A673 (cell line): ENCODE results near the gene ZBTB8OS.

Experiments used
- CTCF ChIP-seq: fragments of 300-800, 200-600 bp; sonication (generic); conservative IDR thresholded peaks from 2 replicates; pipeline ENCODE4 v1.5.1; 2017; ENCODE audit warnings: low read depth, mild to moderate bottlenecking, antibody characterized with exemption, low read length, moderate library complexity, mixed read lengths
- EZH2 ChIP-seq: fragments of 200-600 bp; sonication (generic); IDR thresholded peaks from 2 replicates; pipeline ENCODE4 v1.6.1; 2017; ENCODE audit warnings: borderline replicate concordance, low read depth, mild to moderate bottlenecking, mixed read lengths, antibody characterized with exemption, low read length; ENCODE audit not compliant: poor library complexity, severe bottlenecking

GRCh38 chr1:32619701-32620485 is 30.5 kb downstream of the ZBTB8OS start:
- TF ChIP-seq EZH2 = no peak
- peak; percentile 41; the same call in 1 of the 2 replicates for TF ChIP-seq CTCF
